H1 (cell line): Measurements from ENCODE around the gene HABP2.

Experiments used
- CEBPB ChIP-seq: IDR thresholded peaks from 2 replicates; pipeline ENCODE4 v1.6.1; 2012; ENCODE audit warnings: low read depth, low read length
- CHD2 ChIP-seq: IDR thresholded peaks from 2 replicates; pipeline ENCODE4 v1.6.1; 2012; ENCODE audit warnings: low read length, improper control_type of control experiment
- EZH2 ChIP-seq: fragments of 200-600 bp; sonication (generic); IDR thresholded peaks from 2 replicates; pipeline ENCODE4 v1.7.1; 2012; ENCODE audit warnings: low read depth, mild to moderate bottlenecking, moderate library complexity, low read length, inconsistent platforms; ENCODE audit not compliant: severe bottlenecking
- NANOG ChIP-seq: IDR thresholded peaks from 2 replicates; pipeline ENCODE4 v1.6.1; 2011; ENCODE audit warnings: low read length, low read depth, mild to moderate bottlenecking, inconsistent platforms; ENCODE audit not compliant: insufficient read depth, poor library complexity, severe bottlenecking
- POLR2A ChIP-seq, 2 experiments: IDR thresholded peaks; 1 replicate in 1 of 2; 2 replicates in 1 of 2; pipeline ENCODE4 v1.6.1; 2011; ENCODE audit warnings: low read depth in 2 of 2, low read length in 2 of 2, mild to moderate bottlenecking in 2 of 2; ENCODE audit errors: control extremely low read depth in 1 of 2
- POLR2AphosphoS5 ChIP-seq: IDR thresholded peaks from 2 replicates; pipeline ENCODE4 v1.6.1; 2011; ENCODE audit warnings: low read depth, low read length
- RAD21 ChIP-seq, 2 experiments: IDR thresholded peaks in 1 of 2; conservative IDR thresholded peaks in 1 of 2; 2 replicates each; pipeline ENCODE4 v1.6.1; 2011; ENCODE audit warnings: low read depth in 2 of 2, low read length in 2 of 2, improper control_type of control experiment in 1 of 2, inconsistent platforms in 1 of 2, mild to moderate bottlenecking in 1 of 2, moderate library complexity in 1 of 2
- SIN3A ChIP-seq, 2 experiments: IDR thresholded peaks in 1 of 2; conservative IDR thresholded peaks in 1 of 2; 2 replicates each; pipeline ENCODE4 v1.6.1; 2011 to 2012; ENCODE audit warnings: low read length in 2 of 2, improper control_type of control experiment in 1 of 2, low read depth in 1 of 2, mild to moderate bottlenecking in 1 of 2
- TCF12 ChIP-seq: IDR thresholded peaks from 2 replicates; pipeline ENCODE4 v1.6.1; 2011; ENCODE audit warnings: low read depth, mild to moderate bottlenecking, low read length
- TF ChIP-seq, protein P1 (sequence below), 3 experiments: IDR thresholded peaks; 1 replicate in 2 of 3; 2 replicates in 1 of 3; pipeline versions ENCODE4 v1.5.1 to v1.6.1; 2011; ENCODE audit warnings: low read length in 3 of 3, mild to moderate bottlenecking in 3 of 3, inconsistent platforms in 2 of 3, low read depth in 1 of 3, moderate library complexity in 1 of 3; ENCODE audit not compliant: insufficient read depth in 1 of 3; ENCODE audit errors: control extremely low read depth in 1 of 3
- TF ChIP-seq, protein P2 (sequence below): IDR thresholded peaks from 2 replicates; pipeline ENCODE4 v1.6.1; 2012; ENCODE audit warnings: low read length, inconsistent platforms
- TF ChIP-seq, protein P3 (sequence below): IDR thresholded peaks from 2 replicates; pipeline ENCODE4 v1.6.1; 2012; ENCODE audit warnings: inconsistent platforms

- TF ChIP-seq POLR2A (IDR thresholded peaks at IDR 0.05; ENCODE audit: control extremely low read depth in 1 of 2, low read depth in 2 of 2, low read length in 2 of 2) (no peak), POLR2AphosphoS5 (no peak), CHD2 (no peak), EZH2 (no peak), RAD21 (IDR thresholded peaks at IDR 0.05 in 1 of 2, conservative IDR thresholded peaks at IDR 0.05 in 1 of 2; ENCODE audit: low read depth in 2 of 2, low read length in 2 of 2) (no peak), CEBPB (no peak), TCF12 (no peak), SIN3A (conservative IDR thresholded peaks at IDR 0.05 in 1 of 2, IDR thresholded peaks at IDR 0.05 in 1 of 2; ENCODE audit: low read depth in 1 of 2, low read length in 2 of 2) (no peak), NANOG (no peak)
- TF ChIP-seq, protein P1, sequence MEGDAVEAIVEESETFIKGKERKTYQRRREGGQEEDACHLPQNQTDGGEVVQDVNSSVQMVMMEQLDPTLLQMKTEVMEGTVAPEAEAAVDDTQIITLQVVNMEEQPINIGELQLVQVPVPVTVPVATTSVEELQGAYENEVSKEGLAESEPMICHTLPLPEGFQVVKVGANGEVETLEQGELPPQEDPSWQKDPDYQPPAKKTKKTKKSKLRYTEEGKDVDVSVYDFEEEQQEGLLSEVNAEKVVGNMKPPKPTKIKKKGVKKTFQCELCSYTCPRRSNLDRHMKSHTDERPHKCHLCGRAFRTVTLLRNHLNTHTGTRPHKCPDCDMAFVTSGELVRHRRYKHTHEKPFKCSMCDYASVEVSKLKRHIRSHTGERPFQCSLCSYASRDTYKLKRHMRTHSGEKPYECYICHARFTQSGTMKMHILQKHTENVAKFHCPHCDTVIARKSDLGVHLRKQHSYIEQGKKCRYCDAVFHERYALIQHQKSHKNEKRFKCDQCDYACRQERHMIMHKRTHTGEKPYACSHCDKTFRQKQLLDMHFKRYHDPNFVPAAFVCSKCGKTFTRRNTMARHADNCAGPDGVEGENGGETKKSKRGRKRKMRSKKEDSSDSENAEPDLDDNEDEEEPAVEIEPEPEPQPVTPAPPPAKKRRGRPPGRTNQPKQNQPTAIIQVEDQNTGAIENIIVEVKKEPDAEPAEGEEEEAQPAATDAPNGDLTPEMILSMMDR (IDR thresholded peaks at IDR 0.05; ENCODE audit: control extremely low read depth in 1 of 3, insufficient read depth in 1 of 3, low read depth in 1 of 3, low read length in 3 of 3): no peak
- TF ChIP-seq, protein P2, sequence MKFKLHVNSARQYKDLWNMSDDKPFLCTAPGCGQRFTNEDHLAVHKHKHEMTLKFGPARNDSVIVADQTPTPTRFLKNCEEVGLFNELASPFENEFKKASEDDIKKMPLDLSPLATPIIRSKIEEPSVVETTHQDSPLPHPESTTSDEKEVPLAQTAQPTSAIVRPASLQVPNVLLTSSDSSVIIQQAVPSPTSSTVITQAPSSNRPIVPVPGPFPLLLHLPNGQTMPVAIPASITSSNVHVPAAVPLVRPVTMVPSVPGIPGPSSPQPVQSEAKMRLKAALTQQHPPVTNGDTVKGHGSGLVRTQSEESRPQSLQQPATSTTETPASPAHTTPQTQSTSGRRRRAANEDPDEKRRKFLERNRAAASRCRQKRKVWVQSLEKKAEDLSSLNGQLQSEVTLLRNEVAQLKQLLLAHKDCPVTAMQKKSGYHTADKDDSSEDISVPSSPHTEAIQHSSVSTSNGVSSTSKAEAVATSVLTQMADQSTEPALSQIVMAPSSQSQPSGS: no peak
- TF ChIP-seq, protein P3, sequence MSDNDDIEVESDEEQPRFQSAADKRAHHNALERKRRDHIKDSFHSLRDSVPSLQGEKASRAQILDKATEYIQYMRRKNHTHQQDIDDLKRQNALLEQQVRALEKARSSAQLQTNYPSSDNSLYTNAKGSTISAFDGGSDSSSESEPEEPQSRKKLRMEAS: no peak
Observed at GRCh38 chr10:113547426-113547825, 5.4 kb upstream of the HABP2 start.
